Memory B cell (primary cell): ENCODE measurements around the gene CACNA1C.

Source experiments
- ATAC-seq: fragments of 150-1000 bp; cut with Tn5 transposase; 2 replicates; pipeline ENCODE4 v1.10.0; 2021; ENCODE audit warnings: low read depth, mild to moderate bottlenecking, moderate library complexity
- DNase-seq, 2 donors: peaks; one replicate each; pipeline ENCODE4 v3.0.0; 2022; ENCODE audit warnings: low spot score in 2 of 2
- H3K27ac Mint-ChIP-seq: one replicate; pipeline ENCODE4 v1.8.0; 2022; ENCODE audit warnings: mild to moderate bottlenecking, moderate library complexity, mixed read lengths
- H3K27me3 Mint-ChIP-seq: one replicate; pipeline ENCODE4 v1.8.0; 2022; ENCODE audit warnings: mixed read lengths
- H3K36me3 Mint-ChIP-seq: one replicate; pipeline ENCODE4 v1.8.0; 2022; ENCODE audit warnings: mild to moderate bottlenecking, mixed read lengths
- H3K4me1 Mint-ChIP-seq: one replicate; pipeline ENCODE4 v1.8.0; 2022; ENCODE audit warnings: mixed read lengths
- H3K4me3 Mint-ChIP-seq: one replicate; pipeline ENCODE4 v1.8.0; 2022; ENCODE audit warnings: mild to moderate bottlenecking, moderate library complexity, mixed read lengths
- H3K9me3 Mint-ChIP-seq: one replicate; pipeline ENCODE4 v1.8.0; 2022; ENCODE audit warnings: mixed read lengths

CACNA1C gene

GRCh38 chr12:2417481-2418160 is 364.8 kb downstream of the CACNA1C start:
- DNase-seq (no peak), ATAC-seq (no peak)
- no peak overlapping the region for H3K27ac Mint-ChIP-seq
- H3K4me1 Mint-ChIP-seq: no peaks in the 10 kb centered on the region
- no peaks in the 10 kb centered on the region for H3K9me3 Mint-ChIP-seq
- H3K36me3 Mint-ChIP-seq: no peaks in the 10 kb centered on the region
- no peak overlapping the region for H3K4me3 Mint-ChIP-seq
- peaks cover 12% of the 10 kb centered on the region for H3K27me3 Mint-ChIP-seq

GRCh38 chr12:2418579-2418978 is 365.8 kb downstream of the CACNA1C start:
- Mint-ChIP-seq H3K9me3 (no peaks in the 10 kb centered on the region), H3K27me3 (peaks cover 14% of the 10 kb centered on the region), H3K27ac (no peak overlapping the region), H3K4me3 (no peak overlapping the region), H3K4me1 (no peaks in the 10 kb centered on the region), H3K36me3 (no peaks in the 10 kb centered on the region)
- ATAC-seq: no peak
- DNase-seq: no peak

GRCh38 chr12:2422591-2422990 is 369.8 kb downstream of the CACNA1C start:
- no peak overlapping the region for H3K4me3 Mint-ChIP-seq
- no peaks in the 10 kb centered on the region for H3K4me1 Mint-ChIP-seq
- ATAC-seq (no peak), DNase-seq (no peak)
- peaks cover 13% of the 10 kb centered on the region for H3K27me3 Mint-ChIP-seq
- peaks cover 4% of the 10 kb centered on the region for H3K9me3 Mint-ChIP-seq
- H3K27ac Mint-ChIP-seq: no peak overlapping the region
- no peaks in the 10 kb centered on the region for H3K36me3 Mint-ChIP-seq

GRCh38 chr12:2429032-2429431 is 376.2 kb downstream of the CACNA1C start:
- ATAC-seq (no peak), DNase-seq (no peak)
- H3K4me1 Mint-ChIP-seq: no peaks in the 10 kb centered on the region
- peaks cover 4% of the 10 kb centered on the region for H3K9me3 Mint-ChIP-seq
- no peak overlapping the region for H3K27ac Mint-ChIP-seq
- H3K27me3 Mint-ChIP-seq: peaks cover 9% of the 10 kb centered on the region
- H3K4me3 Mint-ChIP-seq: no peak overlapping the region
- no peaks in the 10 kb centered on the region for H3K36me3 Mint-ChIP-seq

- DNase-seq (no peak), ATAC-seq (no peak)
- no peak overlapping the region for H3K4me3 Mint-ChIP-seq
- H3K4me1 Mint-ChIP-seq: no peaks in the 10 kb centered on the region
- peaks cover 13% of the 10 kb centered on the region for H3K27me3 Mint-ChIP-seq
- no peak overlapping the region for H3K27ac Mint-ChIP-seq
- no peaks in the 10 kb centered on the region for H3K36me3 Mint-ChIP-seq
- H3K9me3 Mint-ChIP-seq: no peaks in the 10 kb centered on the region
These were observed 379.0 kb downstream of the CACNA1C start for GRCh38 chr12:2431810-2432209.

- Mint-ChIP-seq H3K27me3 (peaks cover 14% of the 10 kb centered on the region), H3K27ac (no peak overlapping the region), H3K36me3 (peaks cover under 1% of the 10 kb centered on the region), H3K4me3 (no peak overlapping the region), H3K9me3 (peaks cover 5% of the 10 kb centered on the region), H3K4me1 (no peaks in the 10 kb centered on the region)
- ATAC-seq (no peak), DNase-seq (no peak)
These were observed 380.1 kb downstream of the CACNA1C start for GRCh38 chr12:2432856-2433255.

GRCh38 chr12:2435511-2435910 is 382.7 kb downstream of the CACNA1C start:
- ATAC-seq: no peak
- Mint-ChIP-seq H3K9me3 (peaks cover 7% of the 10 kb centered on the region), H3K4me1 (no peaks in the 10 kb centered on the region), H3K36me3 (peaks cover 2% of the 10 kb centered on the region), H3K27me3 (peaks cover 18% of the 10 kb centered on the region), H3K27ac (no peak overlapping the region), H3K4me3 (no peak overlapping the region)
- no peak for DNase-seq

- Mint-ChIP-seq H3K27me3 (peaks cover 16% of the 10 kb centered on the region), H3K4me1 (no peaks in the 10 kb centered on the region), H3K9me3 (peaks cover 9% of the 10 kb centered on the region), H3K4me3 (no peak overlapping the region), H3K36me3 (peaks cover 2% of the 10 kb centered on the region), H3K27ac (no peak overlapping the region)
- DNase-seq (no peak), ATAC-seq (no peak)
These were observed 386.7 kb downstream of the CACNA1C start for GRCh38 chr12:2439332-2440100.

- Mint-ChIP-seq H3K27me3 (peaks cover 23% of the 10 kb centered on the region), H3K4me3 (no peak overlapping the region), H3K9me3 (peaks cover 5% of the 10 kb centered on the region), H3K36me3 (no peaks in the 10 kb centered on the region), H3K4me1 (no peaks in the 10 kb centered on the region), H3K27ac (no peak overlapping the region)
- ATAC-seq: no peak
- no peak for DNase-seq
These were observed 391.0 kb downstream of the CACNA1C start for GRCh38 chr12:2443776-2444175.

- no peak for ATAC-seq
- Mint-ChIP-seq H3K9me3 (peaks cover 5% of the 10 kb centered on the region), H3K27me3 (peaks cover 22% of the 10 kb centered on the region), H3K36me3 (no peaks in the 10 kb centered on the region), H3K4me3 (no peak overlapping the region), H3K27ac (no peak overlapping the region), H3K4me1 (peaks cover 5% of the 10 kb centered on the region)
- DNase-seq: no peak
These were observed 393.2 kb downstream of the CACNA1C start for GRCh38 chr12:2445968-2446367.

GRCh38 chr12:2447861-2448260 is 395.1 kb downstream of the CACNA1C start:
- H3K4me3 Mint-ChIP-seq: no peak overlapping the region
- ATAC-seq (no peak), DNase-seq (no peak)
- no peak overlapping the region for H3K27ac Mint-ChIP-seq
- H3K4me1 Mint-ChIP-seq: peaks cover 5% of the 10 kb centered on the region
- H3K27me3 Mint-ChIP-seq: peaks cover 20% of the 10 kb centered on the region
- no peaks in the 10 kb centered on the region for H3K36me3 Mint-ChIP-seq
- peaks cover 3% of the 10 kb centered on the region for H3K9me3 Mint-ChIP-seq

- Mint-ChIP-seq H3K4me3 (no peak overlapping the region), H3K27ac (no peak overlapping the region), H3K36me3 (no peaks in the 10 kb centered on the region), H3K4me1 (peaks cover 5% of the 10 kb centered on the region), H3K27me3 (peaks cover 18% of the 10 kb centered on the region), H3K9me3 (peaks cover 3% of the 10 kb centered on the region)
- ATAC-seq: no peak
- DNase-seq: no peak
These were observed 396.8 kb downstream of the CACNA1C start for GRCh38 chr12:2449586-2449985.

GRCh38 chr12:2450553-2450952 is 397.8 kb downstream of the CACNA1C start:
- H3K27me3 Mint-ChIP-seq: peaks cover 13% of the 10 kb centered on the region
- H3K27ac Mint-ChIP-seq: no peak overlapping the region
- no peak for ATAC-seq
- no peaks in the 10 kb centered on the region for H3K36me3 Mint-ChIP-seq
- H3K9me3 Mint-ChIP-seq: peaks cover 3% of the 10 kb centered on the region
- no peak overlapping the region for H3K4me3 Mint-ChIP-seq
- no peak for DNase-seq
- peaks cover 5% of the 10 kb centered on the region for H3K4me1 Mint-ChIP-seq

- H3K27me3 Mint-ChIP-seq: peaks cover 10% of the 10 kb centered on the region
- no peak for DNase-seq
- peaks cover 5% of the 10 kb centered on the region for H3K4me1 Mint-ChIP-seq
- H3K9me3 Mint-ChIP-seq: peaks cover under 1% of the 10 kb centered on the region
- H3K4me3 Mint-ChIP-seq: no peak overlapping the region
- H3K27ac Mint-ChIP-seq: no peak overlapping the region
- ATAC-seq: no peak
- no peaks in the 10 kb centered on the region for H3K36me3 Mint-ChIP-seq
These were observed 398.2 kb downstream of the CACNA1C start for GRCh38 chr12:2451025-2451424.

- ATAC-seq: no peak
- no peaks in the 10 kb centered on the region for H3K36me3 Mint-ChIP-seq
- no peak overlapping the region for H3K27ac Mint-ChIP-seq
- no peak overlapping the region for H3K4me3 Mint-ChIP-seq
- H3K4me1 Mint-ChIP-seq: peaks cover 5% of the 10 kb centered on the region
- H3K27me3 Mint-ChIP-seq: peaks cover 5% of the 10 kb centered on the region
- H3K9me3 Mint-ChIP-seq: no peaks in the 10 kb centered on the region
- DNase-seq: no peak
These were observed 398.7 kb downstream of the CACNA1C start for GRCh38 chr12:2451497-2451896.
